HG03060 (cell line): ENCODE measurements around the gene ABHD15.

Experiments
- ATAC-seq: cut with Tn5 transposase; IDR thresholded peaks from one replicate; pipeline ENCODE4 v1.9.1; 2021; ENCODE audit warnings: low read depth, moderate number of reproducible peaks; ENCODE audit not compliant: unreplicated experiment

The ABHD15 gene

GRCh38 chr17:29583324-29584248, 16.7 kb upstream of the ABHD15 start:
- ATAC-seq = no peak

DNA sequence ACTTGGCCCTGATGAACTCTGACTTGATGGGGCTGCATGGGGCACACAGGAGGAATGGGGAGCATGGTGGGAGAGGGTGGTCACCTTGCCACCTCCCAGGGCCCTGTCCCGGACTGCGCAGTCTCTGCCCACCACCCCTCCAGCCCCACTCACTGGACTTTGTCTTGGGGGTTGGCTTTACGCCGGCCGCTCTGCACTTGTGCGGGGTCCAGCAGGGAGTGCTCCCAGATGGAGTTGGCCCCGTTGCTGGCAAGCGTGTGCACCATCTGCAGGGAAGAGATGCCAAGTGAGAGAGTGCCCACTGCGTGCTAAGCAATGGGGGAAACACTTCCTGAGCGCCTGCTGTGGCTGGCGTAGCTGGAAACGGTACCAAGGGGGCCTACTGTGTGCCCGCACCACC, 15.9 kb upstream of the ABHD15 start:
- ATAC-seq = no peak

- ATAC-seq = no peak
These were observed 15.5 kb upstream of the ABHD15 start for GRCh38 chr17:29582254-29582765.

DNA sequence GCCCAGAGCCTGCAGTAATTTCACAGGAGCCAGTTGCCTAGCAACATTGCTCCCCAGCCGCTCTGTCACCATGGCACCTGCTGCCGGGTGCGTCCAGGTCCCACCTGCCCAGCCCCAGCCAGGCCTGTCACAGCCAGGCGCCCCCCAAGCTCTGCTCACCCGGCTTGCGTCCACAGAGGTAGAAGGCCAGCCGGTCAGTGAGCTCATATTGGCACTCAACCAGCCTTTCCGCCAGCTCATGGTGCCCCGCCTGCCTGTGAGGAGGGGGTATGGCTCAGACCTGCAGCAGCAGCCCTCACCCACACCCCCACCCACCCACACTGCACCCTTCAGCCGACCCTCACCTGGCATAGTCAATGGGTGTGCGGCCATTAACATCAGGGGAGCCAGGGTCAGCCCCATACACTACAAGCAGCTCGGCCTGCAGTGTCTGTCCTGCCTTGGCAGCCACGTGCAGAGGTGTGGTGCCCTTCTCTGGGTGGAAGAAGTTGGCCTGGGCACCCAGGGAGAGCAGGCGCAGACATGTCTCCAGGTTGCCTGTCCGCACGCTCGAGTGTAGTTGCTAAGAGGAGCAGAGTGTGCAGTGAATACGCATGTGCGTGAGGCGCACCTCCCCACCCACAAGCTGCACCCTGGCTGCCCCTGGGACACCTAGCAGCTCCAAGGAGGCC, 14.9 kb upstream of the ABHD15 start:
- no peak for ATAC-seq

DNA sequence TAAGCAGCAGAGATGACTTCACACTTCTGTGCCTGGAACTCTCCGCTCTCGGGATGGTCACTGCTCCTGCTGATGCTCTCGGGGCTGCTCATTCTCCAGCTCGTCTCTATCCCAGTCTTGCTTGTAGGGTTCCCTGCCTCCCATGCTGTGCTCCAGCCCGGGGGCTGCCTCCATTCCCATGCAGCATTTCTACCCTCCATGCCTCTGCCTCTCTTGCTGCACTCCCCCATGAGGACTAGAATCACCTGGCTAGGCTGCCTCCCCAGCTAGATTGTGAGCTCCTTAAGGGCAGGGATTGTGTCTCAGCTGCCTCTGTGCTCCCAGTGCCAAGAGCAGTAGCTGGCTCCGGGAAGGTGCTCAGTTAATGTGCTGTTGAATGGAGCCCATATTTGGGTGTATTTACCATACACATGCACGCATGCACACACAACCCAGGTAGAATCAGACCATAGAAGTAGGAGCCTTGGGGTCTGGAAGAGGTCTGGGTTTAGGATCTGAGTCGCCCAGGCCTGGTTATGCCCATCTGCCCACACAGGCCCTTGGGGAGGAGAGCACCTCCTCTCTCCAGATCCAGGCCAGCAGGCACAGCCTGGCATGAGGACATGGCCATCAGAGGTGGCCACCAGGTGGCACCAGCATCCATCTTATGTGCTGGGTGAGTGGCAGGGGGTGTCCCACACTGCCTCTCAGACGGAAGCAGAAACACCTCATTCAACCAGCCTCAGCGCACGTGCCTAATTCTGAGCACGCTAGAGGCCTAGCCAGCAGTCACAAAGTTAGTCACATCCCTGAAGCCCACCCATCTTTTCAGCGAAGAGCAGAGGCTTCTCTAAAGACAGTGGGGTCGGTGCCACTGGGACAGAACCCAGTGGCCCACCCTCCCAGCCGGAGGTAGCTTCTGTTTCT, 13.3 kb upstream of the ABHD15 start:
- ATAC-seq = peak; percentile 76

DNA sequence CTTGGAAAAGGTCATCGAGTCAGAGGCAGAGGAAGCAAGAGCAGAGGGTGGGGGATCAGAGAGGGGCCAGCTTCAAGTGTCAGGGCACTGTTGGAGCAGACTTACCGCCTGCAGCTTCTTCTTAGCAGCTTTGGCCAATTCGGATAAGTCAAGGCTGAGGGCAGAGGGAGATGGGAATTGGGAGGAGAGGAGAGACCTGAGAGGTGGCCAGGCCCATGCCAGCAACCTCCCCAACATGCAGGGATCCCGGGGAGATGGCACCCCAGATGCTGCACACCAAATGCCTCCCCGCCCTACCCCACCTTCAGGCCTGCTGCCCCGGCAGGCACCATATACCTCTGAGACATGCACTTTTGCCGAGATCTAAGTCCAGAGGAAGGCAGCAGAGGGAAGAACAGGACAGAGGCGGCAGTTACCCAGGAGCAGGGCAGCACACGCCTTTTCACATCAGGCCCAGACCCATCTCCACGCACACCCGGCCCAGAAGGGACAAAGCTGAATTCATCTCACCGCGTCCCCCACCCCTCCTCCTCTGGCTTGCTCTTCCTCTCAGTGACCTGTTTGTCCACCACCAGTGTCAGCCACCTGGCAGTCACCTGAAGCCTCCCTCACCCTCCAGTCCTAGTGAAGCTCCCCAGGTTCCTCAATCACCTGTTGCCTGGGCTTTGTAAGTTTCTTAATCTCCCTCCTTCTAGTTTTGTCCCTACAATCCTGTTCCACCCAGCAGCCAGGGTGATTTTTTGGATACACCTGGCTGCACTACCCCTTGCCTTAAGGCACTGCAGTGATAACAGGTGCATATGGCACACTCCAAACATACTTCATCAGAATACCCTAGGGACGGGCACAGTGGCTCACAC, 12.0 kb upstream of the ABHD15 start:
- ATAC-seq = no peak

GRCh38 chr17:29577385-29578211, 10.8 kb upstream of the ABHD15 start:
- ATAC-seq = no peak

- ATAC-seq = no peak
These were observed 10.1 kb upstream of the ABHD15 start for GRCh38 chr17:29577001-29577370.

GRCh38 chr17:29576214-29577000, 9.6 kb upstream of the ABHD15 start:
- ATAC-seq = no peak

- no peak for ATAC-seq
These were observed 8.8 kb upstream of the ABHD15 start for GRCh38 chr17:29575511-29576213.

DNA sequence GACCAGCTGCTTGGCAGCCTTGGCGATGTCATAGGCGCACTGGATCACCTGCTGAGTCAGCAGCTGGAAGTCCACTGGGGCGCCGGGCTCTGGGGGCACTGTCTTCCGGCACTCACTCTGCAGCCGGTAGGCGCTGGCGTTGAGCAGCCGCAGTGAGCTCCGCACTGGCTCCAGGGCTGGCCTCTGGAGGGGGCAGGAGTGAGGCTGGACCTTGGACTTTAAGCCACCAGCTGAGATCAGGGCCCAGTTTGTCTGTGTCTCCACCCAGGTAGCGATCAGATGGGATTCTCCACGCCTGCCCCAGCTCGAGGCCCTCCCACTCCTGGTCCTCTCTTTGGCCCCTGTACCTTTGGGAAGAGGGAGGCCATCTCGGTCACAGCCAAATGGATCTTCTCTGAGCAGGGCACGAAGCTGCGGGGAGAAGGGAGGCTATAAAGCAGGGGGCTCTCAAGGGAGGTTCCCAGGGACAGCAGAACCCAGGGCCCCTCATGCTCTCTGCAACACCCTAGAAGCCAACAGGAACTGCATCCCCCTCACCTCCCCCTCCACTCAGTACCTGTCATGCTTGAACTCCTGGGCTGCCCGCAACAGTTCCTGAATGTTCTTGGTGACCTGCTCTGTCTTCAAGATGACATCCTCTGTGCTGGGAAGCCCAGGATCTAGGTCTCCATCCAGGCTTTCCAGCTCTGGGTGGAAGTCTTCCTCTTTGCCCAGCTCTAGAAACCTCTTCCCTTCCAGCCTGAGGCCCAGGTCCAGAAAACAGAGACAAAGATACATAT, 8.1 kb upstream of the ABHD15 start:
- ATAC-seq = no peak

- ATAC-seq = no peak
These were observed 7.3 kb upstream of the ABHD15 start for GRCh38 chr17:29573871-29574731.

DNA sequence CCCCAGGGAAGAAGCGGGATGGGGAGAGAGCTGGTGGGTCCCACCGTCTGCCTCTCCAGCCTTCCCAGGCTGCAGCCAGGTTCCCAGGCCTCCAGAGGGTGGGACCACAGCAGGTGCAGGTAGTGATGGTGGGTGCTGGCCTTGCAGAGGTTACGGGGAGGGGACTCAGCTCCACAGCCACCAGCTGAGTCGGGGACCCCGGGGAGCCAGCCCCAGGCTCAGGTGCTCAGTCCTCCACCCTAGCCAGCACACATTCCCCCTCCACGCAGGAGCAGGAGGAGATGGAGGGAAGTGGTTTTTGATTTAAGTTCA, 6.7 kb upstream of the ABHD15 start:
- no peak for ATAC-seq

DNA sequence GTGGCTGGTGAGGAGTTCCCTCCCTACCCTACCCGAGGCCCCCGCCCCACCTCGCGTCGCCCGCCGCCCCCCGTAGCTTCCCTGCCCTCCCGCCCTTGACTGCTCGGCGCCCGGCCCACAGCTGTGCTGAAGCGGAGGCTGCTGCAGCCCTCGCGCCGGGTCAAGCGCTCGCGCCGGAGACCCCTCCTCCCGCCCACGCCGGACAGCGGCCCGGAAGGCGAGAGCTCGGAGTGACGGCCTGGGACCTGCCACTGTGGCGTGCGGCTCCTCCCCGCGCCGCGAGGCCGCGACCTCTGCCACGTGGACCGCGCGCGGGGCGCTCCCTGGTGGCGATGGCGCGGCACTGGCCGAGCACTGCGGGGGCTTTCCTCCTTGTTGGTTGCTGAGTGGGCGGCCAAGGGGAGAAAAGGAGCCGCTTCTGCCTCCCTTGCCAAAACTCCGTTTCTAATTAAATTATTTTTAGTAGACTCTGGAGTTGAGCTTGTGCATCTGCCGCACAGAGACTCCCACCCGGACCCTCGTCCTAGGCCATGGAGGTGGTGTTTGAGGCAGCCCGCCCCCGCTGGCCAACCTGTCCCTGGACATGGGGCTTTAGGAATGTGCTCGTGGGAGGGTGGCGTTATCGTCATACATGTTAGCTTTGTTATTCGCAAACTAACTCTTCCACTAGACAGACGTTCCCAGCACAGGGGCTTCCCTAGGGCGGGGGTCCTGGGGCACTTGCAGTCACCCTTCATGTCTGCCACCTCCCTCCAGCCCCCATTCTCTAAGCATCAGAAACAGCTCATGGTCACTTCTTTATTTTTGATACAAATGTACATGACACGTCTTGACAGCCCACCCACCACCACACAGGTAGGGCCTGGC, 6.1 kb upstream of the ABHD15 start:
- ATAC-seq = no peak
